Fibroblast of lung (primary cell): Measurements from ENCODE around the gene SLC6A9. TPM values are rescaled to one million over a fixed set of nuclear protein-coding genes. Genes with fewer than 3 reads are reported as not detected.

ENCODE experiments used
- DNase-seq, 2 donors: peaks; one replicate each; pipeline versions ENCODE4 v3.0.0 to v3.0.0-alpha.2; 2010; ENCODE audit warnings: low read depth in 2 of 2
- H2AFZ ChIP-seq: 2 replicates; pipeline ENCODE4 v1.5.1; 2012; ENCODE audit warnings: low read length, control low read depth, inconsistent platforms
- H3K27ac ChIP-seq: 2 replicates; pipeline ENCODE4 v1.5.1; 2011; ENCODE audit warnings: low read length, control low read depth; ENCODE audit not compliant: insufficient read depth
- H3K27me3 ChIP-seq: 2 replicates; pipeline ENCODE4 v1.5.1; 2011; ENCODE audit warnings: mild to moderate bottlenecking, low read length; ENCODE audit not compliant: control insufficient read depth, insufficient read depth
- H3K36me3 ChIP-seq: 2 replicates; pipeline ENCODE4 v1.5.1; 2011; ENCODE audit warnings: low read length; ENCODE audit not compliant: control insufficient read depth, insufficient read depth
- H3K4me1 ChIP-seq: 2 replicates; pipeline ENCODE4 v1.5.1; 2011; ENCODE audit warnings: low read length; ENCODE audit not compliant: control insufficient read depth, insufficient read depth; ENCODE audit errors: extremely low read depth
- H3K4me2 ChIP-seq: 2 replicates; pipeline ENCODE4 v1.5.1; 2011; ENCODE audit warnings: low read length, control low read depth; ENCODE audit not compliant: insufficient read depth; ENCODE audit errors: extremely low read depth
- H3K4me3 ChIP-seq, 4 experiments: fragments of 200-600 bp in 1 of 4; sonication (generic) in 1 of 4; replicated peaks in 1 of 4; 2 replicates each; pipeline ENCODE4 v1.5.1; 2011 to 2016; ENCODE audit warnings: low read length in 4 of 4, low read depth in 3 of 4, mild to moderate bottlenecking in 3 of 4, control low read depth in 2 of 4, inconsistent platforms in 1 of 4, mixed read lengths in 1 of 4; ENCODE audit not compliant: insufficient read depth in 1 of 4; ENCODE audit errors: control extremely low read depth in 1 of 4
- H3K79me2 ChIP-seq: 2 replicates; pipeline ENCODE4 v1.5.1; 2012; ENCODE audit warnings: mild to moderate bottlenecking, low read length, inconsistent platforms; ENCODE audit not compliant: control insufficient read depth, insufficient read depth
- H3K9ac ChIP-seq: 2 replicates; pipeline ENCODE4 v1.5.1; 2011; ENCODE audit warnings: mild to moderate bottlenecking, low read length, control low read depth; ENCODE audit not compliant: insufficient read depth
- H3K9me3 ChIP-seq: 2 replicates; pipeline ENCODE4 v1.5.1; 2012; ENCODE audit warnings: low read depth, low read length; ENCODE audit not compliant: control insufficient read depth, insufficient read depth
- H4K20me1 ChIP-seq: 2 replicates; pipeline ENCODE4 v1.5.1; 2011; ENCODE audit warnings: low read length; ENCODE audit not compliant: control insufficient read depth, insufficient read depth; ENCODE audit errors: extremely low read depth
- CTCF ChIP-seq, 2 donors: IDR thresholded peaks in 1 of 2; conservative IDR thresholded peaks in 1 of 2; 1 replicate in 1 of 2; 2 replicates in 1 of 2; pipeline ENCODE4 v1.5.1; 2011 to 2012; ENCODE audit warnings: low read length in 2 of 2, control low read depth in 1 of 2, inconsistent platforms in 1 of 2, low read depth in 1 of 2, mild to moderate bottlenecking in 1 of 2
- EZH2 ChIP-seq: IDR thresholded peaks from 2 replicates; pipeline ENCODE4 v1.5.1; 2012; ENCODE audit warnings: low read length, control low read depth, mild to moderate bottlenecking; ENCODE audit errors: missing control alignments
- polyA plus RNA-seq, 2 donors: library from polyadenylated mRNA; depleted of rRNA in 1 of 2; stranded (reverse) in 1 of 2; unstranded in 1 of 2; fragments of >200 nt; gene quantifications; 2 replicates each; pipeline ENCODE4 v1.2.1, GENCODE V29; 2011 to 2012; ENCODE audit warnings: missing spikeins in 1 of 2
- total RNA-seq: library from RNA; depleted of rRNA; stranded (reverse); fragments of >200 nt; gene quantifications from 2 replicates; pipeline ENCODE4 v1.2.1, GENCODE V29; 2014

The SLC6A9 gene
- total and polyA plus RNA-seq, 2 donors (not counting 1 experiment from before 2014, with no cell fraction given): 3.4 to 19.5 TPM

- Histone ChIP-seq H3K4me2 (no peak overlapping the region), H4K20me1 (no peaks in the 10 kb centered on the region), H2AFZ (no peak overlapping the region), H3K9ac (no peak overlapping the region), H3K9me3 (no peaks in the 10 kb centered on the region), H3K27me3 (no peaks in the 10 kb centered on the region), H3K36me3 (no peaks in the 10 kb centered on the region), H3K4me1 (no peaks in the 10 kb centered on the region), H3K27ac (no peak overlapping the region), H3K79me2 (no peaks in the 10 kb centered on the region), H3K4me3 (no peak overlapping the region)
- no peak for TF ChIP-seq EZH2
- DNase-seq: no peak
These were observed 18.9 kb downstream of the SLC6A9 start for GRCh38 chr1:44012404-44012803.

GRCh38 chr1:44010935-44011471, 20.3 kb downstream of the SLC6A9 start:
- Histone ChIP-seq H3K4me2 (no peak overlapping the region), H3K9me3 (no peaks in the 10 kb centered on the region), H3K36me3 (no peaks in the 10 kb centered on the region), H3K27ac (no peak overlapping the region), H2AFZ (no peak overlapping the region), H4K20me1 (no peaks in the 10 kb centered on the region), H3K9ac (no peak overlapping the region), H3K79me2 (no peaks in the 10 kb centered on the region), H3K4me3 (no peak overlapping the region), H3K27me3 (no peaks in the 10 kb centered on the region), H3K4me1 (no peaks in the 10 kb centered on the region)
- no peak for TF ChIP-seq CTCF (conservative IDR thresholded peaks at IDR 0.05 in 1 of 2, IDR thresholded peaks at IDR 0.05 in 1 of 2; ENCODE audit: low read depth in 1 of 2, low read length in 2 of 2)
- no peak for TF ChIP-seq EZH2
- no peak for DNase-seq

- Histone ChIP-seq H3K4me1 (peaks cover 2% of the 10 kb centered on the region), H4K20me1 (no peaks in the 10 kb centered on the region), H2AFZ (no peak overlapping the region), H3K36me3 (no peaks in the 10 kb centered on the region), H3K79me2 (no peaks in the 10 kb centered on the region), H3K9ac (no peak overlapping the region), H3K9me3 (no peaks in the 10 kb centered on the region), H3K27ac (no peak overlapping the region), H3K27me3 (no peaks in the 10 kb centered on the region), H3K4me3 (no peak overlapping the region), H3K4me2 (no peak overlapping the region)
- DNase-seq: no peak
- no peak for TF ChIP-seq EZH2
- no peak for TF ChIP-seq CTCF (conservative IDR thresholded peaks at IDR 0.05 in 1 of 2, IDR thresholded peaks at IDR 0.05 in 1 of 2; ENCODE audit: low read depth in 1 of 2, low read length in 2 of 2)
These were observed 23.0 kb downstream of the SLC6A9 start for GRCh38 chr1:44008259-44008658.
